Activated CD4-positive, CD25-positive, alpha-beta regulatory T cell treated with anti-CD3 and anti-CD28 coated beads, Interleukin-2, amount 50 U/mL, for 16 hours (primary cell): ENCODE data around the gene REXO1.
"Not testable (repeated sequence)": the region's sequence is repeated elsewhere in the genome, so short reads cannot be mapped to it uniquely, and the experiment has no call there.

Experiments used
- DNase-seq: peaks from one replicate; pipeline ENCODE4 v3.0.0-alpha.2; 2020; ENCODE audit warnings: low read depth, low spot score

The REXO1 gene

DNA sequence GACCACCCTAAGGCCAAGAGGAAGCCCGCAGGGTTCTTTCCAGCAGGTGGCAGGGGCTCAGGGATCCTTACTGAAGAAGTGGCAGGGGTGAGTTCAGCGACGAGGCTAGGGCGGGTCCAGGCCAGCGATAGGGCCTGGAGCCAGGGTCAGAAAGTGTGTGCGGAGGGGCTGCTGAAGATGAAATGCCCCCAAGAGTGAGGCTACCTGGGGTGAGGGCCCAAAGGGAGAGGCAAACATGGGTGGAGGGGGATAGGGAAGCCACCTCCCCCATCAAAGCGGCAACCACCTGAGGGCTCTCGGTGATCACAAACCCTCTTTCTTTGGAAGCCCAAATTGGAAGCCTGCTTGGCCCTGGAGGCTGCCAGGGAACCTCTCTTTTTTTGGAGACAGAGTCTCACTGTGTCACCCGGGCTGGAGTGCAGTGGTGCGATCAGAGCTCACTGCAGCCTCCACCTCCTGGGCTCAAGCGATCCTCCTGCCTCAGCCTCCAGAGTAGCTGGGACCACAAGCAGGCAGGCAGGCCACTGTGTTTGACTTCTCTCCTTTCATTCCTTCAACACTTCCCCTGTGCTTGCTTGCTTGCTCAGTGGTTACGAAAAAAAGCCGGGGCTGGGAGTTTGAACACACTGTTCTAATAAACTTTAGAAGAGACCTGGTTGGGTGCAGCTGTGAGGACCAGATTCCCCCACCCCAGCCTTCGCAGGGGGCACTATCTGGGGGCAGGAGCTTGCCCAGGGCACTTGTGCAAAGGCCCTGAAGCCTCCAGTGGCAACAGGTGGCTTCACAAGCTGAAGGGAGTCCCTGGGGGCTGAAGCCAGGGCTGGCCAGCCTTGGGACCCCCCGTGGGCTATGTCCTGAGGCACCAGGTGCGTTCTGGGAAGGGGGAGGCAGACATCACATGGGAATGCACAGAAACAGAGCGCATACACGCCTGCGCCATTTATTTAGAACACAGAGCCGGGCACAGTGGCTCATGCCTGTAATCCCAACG is 34.8 kb downstream of the REXO1 start:
- DNase-seq = no peak

DNA sequence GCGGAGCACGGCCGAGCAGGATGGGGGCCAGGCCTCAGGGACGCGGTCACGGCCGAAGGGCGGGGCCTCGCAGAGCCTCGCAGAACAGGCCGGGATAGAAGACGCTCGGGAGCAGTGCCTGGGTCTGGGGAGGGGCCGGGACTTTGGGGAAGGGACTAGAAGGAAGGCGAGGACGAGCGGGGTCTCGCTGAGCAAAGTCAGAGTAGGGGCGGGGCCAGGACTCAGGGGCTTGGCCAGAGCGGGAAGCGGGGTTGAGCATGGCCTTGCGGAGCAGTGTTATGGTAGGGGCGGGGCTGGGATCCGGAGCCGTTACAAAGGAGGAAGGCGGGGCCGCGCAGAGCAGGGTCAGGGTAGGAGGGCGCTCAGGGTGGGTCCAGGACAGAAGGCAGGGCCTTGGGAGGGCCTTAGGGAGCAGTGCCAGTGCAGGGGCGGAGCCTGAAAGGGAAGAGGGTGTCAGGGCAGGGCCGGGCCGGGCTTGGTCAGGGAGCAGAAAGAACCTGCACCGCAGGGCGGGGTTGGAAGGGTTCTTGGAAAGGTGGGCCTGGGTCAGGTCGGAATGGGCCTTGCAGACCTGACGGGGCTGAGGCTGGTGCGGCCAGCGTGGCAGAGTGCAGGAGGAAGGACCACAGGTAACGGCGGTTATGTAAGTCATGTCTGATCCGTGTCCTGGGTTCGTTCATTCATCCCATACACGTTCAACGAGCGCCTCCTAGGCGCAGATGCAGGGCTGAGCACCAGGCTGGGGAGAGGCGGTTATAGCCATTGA is 35.7 kb downstream of the REXO1 start:
- DNase-seq = peak; percentile 55

DNA sequence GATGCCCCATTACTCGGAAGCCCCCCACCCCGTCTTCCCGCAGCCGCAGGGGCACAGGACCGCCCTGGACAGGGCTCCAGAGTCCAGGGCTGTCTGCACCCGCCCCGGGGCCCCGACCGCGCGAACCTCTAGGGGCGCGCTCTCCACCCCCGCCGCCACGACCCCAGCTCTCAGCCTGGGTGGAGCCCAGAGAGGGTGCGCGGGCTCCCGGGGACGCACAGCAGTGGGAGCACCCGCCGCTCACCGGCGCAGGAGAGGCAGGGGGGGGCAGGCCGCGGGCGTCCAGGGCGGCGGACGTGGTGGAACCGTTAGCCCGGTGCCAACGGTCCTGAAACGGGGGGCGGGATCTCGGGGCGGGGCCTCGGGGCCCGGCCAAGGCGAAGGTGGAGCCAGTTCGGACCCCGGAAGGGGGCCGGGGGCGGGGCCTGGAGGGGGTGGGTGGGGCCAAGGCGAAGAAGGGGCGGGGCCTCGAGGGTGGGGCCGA is 36.3 kb downstream of the REXO1 start, which contains the start of gene ATP8B3:
Gene ATP8B3 (minus strand): TSS at position 335 of the 484 bp plus-strand sequence. CDS start 540 bp downstream, outside the sequence.
- DNase-seq = peak; percentile 55

DNA sequence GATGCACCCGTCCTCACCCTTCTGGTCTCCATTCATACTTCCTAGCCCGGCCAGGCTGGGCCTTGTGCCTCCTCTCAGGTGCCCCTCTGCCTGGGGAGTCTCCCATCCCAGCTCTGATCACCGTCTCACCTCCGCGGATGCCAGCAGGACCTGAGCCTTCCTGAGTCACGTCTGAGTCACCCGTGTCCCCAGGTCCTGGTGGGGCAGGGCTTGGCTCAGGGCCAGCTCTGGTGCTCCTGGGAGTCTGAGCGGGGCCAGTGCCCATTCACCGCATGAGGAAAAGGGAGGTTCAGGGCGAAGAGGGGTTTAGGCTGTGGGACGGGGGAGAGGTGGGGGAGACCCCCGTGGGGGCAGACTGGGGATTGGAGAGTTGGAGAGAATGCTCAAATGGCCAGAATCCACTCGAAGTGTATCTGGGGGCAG is 36.8 kb downstream of the REXO1 start:
- no peak for DNase-seq

DNA sequence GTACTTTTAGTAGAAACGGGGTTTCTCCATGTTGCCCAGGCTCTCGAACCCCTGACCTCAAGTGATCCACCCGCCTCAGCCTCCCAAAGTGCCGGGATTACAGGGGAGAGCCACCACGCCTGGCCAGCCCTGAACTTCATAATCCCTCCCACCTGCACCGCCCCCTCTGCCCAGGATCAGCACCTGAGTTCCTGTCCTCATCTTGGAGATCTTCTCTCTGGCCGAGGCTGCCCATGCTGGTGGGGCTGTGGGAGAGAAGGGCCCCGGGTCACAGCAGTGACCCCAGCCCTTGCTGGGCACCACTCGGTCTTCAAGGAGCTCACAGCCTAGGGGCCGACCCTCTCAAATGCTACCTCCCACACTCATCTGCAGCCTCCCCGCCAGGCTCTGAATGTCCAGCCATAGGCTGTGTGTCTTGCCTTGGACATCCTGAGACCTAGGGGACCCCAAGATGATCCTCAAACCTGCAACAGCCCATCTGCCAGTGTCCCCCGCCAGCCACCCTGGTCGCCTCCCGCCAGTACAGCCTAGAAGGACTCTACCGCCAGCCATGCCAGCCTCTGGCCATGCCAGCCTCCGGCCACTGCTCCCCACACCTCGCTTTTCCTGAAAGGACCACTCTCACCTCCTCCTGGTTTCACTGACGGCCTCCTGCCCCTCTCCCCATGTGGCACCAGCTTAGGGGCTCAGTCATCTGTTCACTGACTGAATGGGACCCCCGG is 37.7 kb downstream of the REXO1 start:
- no peak for DNase-seq

DNA sequence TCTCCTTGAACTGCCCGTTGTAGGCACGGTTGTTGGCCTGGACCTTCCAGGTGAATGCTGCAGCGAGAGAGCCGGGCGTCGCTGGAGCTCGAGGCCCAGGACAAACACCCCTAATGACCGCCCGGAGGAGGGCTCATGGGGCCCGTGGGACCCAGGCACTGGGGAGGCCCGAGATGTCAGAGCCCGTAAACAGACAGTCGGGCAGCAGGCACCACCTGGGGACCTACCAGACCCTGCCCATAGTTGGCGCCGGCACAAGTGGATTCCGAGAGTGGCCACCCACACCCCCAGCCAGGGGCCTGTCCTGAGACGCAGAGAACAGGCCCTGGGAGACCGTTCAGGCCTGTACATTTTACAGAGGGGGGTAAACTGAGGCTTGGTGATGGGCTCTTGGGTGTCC is 38.6 kb downstream of the REXO1 start:
- DNase-seq = no peak

DNA sequence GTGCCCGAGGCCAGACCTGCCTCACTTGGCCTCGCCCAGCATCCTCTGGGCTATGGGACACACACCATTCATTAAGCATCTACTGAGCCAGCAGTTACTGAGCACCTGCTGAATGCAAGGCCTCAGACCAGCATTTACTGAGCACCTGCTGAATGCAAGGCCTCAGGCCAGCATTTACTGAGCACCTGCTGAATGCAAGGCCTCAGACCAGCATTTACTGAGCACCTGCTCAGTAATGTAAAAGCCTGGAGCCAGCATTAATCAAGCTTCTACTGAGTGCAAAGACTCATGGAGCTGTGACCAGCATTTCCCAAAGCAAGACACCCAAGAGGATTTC is 39.9 kb downstream of the REXO1 start:
- no peak for DNase-seq

DNA sequence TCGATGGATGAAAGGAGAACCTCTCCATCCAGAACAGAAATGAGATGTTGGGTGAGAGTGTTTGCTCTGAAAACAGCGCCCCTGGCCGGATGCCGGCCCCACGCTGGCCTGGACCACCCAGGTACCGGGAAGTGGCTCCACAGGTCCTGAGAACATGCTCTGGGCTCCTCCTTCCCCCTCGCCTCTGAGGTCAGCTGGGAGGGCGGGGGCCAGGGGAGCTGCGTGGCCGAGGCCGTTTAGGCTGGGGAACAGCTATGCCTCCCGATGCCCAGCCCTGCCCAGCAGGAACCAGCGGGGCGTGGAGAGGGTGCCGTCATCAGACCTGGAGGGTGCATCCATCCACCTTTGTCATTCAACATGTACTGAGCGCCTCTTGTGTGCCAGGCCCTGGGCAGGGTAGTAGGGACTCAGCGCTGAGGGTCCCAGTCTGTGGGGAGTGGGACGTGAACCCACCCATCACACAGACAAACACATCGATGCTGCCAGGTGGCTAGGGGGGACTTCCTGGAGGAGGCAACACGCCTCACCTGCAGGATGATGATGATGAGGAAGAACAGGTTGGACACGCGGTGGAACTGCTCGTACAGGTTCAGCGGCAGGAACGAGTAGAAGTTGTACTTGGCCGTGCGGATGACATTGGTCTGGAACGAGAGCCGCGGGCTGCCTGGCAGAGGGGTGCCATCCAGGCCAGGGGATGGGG is 40.4 kb downstream of the REXO1 start:
- no peak for DNase-seq

DNA sequence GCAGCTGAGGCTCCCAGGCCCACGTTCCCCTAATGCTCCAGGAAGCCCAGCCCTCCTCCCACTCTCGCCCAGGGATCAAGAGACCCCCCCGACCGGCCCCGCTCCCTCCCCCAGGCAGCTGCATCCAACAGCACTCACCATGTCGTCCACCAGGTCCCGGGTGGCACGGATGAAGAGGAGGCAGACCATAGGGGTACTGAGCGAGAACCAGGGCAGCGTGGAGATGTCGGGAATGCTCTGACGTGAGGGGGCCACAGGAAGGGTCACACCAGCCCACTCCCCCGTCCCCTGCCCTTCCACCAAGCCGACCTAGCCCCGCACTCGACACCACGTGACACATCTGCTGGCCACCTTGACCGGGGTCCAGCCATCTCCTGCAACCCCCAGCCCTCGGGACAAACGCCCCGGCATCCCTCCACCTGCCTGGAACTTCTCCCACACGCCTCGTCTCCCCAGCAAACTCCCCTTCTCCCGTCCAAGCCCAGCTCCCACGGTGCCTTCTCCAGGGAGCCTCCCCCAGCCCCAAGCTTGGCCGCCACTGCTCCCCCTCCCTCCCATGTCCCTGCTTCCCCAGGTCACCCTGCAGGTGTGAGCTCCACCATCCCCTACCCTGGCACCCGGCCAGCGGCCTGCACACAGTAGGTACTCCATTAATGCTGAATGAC is 41.1 kb downstream of the REXO1 start:
- DNase-seq = no peak

DNA sequence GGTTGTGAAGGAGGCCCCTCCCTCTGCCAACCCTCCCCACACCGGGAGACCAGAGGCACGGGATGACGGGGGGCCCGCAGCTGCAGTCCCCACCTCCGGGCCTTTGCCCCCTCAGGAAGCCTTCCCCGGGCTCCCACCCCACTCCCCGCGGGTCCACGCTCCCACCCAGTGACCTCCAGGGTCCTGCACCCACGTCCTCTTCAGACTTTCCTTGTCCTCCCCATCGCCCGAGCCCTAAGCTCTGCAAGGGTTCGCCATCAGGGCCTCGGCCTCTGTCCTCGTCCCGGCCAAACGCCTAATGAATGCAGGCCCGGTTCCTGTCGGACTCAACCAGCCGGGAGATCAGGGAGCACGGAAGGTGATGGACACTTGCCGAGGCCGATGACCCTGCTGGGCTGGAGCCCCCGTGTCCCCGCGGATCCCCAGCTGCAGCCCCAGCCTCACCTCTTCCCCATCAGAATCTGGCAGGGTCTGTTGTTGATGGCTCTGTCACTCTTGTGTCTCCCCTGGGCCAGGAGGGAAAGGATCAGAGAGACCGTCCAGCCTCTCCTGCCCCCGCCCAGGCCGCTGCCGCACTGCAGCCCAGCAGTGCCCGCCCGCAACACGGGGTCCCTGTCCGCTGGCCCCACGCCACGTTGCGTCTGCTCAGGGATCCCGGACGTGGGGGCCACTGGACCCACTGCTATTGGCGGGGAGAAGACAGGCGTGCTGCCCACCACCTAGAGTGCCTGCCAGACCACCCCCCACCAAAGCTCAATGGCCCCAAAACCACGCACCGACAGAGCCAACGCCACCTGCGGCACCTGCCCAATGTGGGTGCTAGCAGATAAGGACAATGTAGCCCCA is 41.9 kb downstream of the REXO1 start:
- DNase-seq = no peak

DNA sequence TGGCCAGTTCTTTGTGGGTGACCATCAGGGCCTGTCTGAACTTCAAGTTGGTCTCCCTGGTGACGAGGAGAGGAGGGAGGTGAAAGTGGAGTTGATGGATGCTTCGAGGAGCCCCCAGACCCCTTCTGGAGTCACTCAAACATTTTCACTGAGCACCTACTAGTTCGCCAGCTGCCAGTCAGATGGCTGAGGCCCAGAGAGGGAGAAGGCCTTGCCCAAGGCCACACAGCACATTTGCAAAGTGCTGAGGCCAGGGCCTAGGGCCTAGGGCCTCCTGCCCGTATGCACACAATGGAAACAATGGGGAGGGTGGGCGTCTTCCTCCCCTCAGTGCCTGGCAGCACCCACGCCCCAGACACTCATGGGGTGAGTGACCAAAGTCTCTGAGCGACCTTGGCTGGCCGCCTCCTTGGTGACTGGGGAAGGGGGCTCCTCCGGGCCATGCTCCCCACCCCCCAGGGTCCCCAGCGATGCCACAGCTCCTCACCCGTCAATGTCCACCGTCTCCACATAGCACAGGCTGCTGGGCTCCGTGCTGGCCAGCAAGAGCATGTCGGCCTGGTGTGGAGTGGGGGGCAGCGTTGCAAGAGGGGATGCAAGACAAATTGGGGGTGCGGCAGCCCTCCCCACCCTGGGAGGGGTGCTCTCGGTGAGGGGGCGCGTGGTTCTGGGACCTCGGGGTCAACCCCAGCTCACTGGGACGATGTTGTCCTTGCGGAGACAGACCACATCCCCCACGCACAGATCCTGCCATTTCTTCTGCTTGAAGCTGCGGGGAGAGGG is 42.7 kb downstream of the REXO1 start:
- DNase-seq = no peak

DNA sequence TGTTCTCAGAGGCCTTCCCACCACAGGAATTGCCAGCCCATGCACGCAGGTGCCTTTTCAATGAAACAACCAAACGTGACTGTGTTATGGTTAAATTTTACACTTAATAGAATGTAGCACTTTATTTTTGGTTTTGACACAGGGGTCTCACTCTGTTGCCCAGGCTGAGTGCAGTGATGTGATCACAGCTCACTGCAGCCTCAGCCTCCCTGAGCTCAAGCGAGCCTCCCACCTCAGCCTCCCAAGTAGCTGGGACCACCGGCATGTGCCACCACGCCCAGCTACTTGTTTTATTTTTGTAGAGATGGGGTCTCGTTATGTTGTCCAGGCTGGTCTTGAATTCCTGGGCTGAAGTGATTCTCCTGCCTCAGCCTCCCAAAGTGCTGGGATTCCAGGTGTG is 43.4 kb downstream of the REXO1 start:
- no peak for DNase-seq

DNA sequence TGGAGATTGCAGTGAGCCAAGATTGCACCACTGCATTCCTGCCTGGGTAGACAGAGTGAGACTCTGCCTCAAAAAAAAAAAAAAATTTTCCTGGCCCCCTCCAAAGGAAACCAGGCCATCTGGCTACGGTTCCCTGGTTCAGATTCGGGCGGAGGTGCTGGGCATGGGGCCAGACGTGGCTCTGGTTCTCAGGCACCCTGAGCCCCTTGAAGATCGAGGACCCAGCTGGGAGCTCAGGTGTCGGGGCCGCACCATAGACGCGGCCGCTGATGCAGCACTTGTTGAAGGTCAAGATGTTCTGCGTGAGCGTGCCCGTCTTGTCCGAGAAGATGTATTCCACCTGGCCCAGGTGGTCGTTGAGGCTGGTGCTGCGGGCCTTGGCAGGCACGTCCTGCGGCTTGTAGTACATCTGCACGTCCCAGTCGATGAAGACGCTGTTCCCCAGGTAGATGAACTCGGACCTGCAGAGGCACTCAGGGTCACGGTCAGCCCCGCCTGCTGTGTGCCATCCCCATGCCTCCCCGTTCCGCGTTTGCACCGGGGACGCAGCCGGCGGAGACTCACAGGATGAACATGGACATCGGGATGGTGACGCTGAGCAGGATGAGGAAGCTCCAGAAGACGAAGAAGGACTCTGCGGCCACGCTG is 48.5 kb downstream of the REXO1 start:
- DNase-seq = no peak

DNA sequence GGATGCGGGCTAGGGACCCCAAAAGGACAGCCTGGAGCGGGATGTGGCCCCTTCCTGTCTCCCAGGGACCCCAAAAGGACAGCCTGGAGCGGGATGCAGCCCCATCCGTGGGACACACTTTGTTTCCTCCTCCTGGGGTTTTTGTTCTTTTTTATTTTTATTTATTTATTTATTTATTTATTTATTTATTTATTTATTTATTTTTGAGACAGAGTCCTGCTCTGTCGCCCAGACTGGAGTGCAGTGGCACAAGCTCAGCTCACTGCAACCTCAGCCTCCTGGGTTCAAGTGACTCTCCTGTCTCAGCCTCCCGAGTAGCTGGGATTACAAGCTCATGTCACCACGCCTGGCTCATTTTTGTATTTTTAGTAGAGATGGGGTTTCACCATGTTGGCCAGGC is 51.0 kb downstream of the REXO1 start:
- not testable (repeated sequence) for DNase-seq

DNA sequence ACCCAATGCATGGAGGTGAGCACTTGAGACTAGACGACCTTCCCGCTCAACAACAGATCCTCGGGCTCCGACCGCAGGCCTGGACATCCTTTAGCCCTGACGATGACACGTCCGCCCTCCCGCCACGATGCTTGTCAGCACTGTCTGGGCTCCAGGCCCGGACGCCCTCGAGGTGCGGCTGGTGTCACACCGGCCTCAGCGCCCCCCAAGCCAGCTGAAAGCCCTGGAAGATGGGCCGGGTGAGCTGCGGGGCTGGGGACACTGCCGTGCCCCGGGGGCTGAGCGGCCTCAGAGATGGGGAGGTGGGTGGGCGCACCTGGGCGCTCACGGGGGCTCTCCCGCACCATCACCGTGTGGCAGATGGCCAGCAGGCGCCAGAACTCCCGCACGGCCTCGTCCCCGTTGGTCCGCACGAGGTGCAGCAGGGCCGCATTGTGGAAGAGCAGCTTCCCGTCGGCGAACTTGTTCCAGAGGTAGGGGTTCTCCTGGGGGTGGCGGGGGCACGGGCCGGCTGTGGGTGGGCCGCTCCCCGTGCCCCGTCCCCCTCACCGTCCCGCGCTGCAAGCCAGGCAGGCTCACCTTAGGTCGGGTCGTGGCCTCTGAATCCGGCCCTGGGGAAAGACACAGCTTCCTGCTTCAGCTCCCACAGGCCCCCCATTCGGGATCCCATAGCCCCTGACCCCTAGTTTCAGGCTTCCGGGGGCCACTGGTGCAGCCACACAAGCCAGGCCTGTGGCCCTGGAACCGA is 51.7 kb downstream of the REXO1 start:
- DNase-seq = no peak

DNA sequence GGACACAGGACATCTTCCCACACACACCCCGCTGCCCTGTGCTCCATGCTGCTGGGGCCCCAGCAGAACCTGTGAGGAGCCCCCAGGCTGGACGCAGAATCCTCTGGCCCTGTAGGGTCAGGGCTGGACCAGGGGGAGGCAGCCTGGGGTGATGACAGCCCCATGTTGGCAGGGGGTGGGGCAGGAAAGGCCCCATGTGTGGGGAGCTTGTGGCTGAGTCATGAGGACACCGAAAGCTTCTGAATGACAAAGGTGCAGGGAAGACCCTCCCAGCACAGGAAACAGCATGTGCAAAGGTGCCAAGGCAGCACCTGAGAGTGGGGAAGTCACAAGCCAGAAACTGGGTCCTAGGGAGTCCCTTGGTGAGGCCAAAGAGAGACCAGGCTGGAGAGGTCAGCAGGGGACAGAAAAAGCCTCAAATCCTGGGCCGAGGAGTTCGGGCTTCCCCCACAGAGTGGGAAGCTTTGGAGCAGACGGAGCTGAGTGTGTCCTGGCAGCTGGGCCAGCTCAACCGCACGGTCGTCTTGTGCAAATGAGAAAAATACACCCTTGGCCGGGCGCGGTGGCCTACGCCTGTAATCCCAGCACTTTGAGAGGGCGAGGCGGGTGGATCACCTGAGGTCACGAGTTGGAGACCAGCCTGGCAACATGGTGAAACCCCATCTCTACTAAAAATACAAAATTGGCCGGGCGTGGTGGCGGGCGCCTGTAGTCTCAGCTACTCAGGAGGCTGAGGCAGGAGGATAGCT is 53.7 kb downstream of the REXO1 start:
- DNase-seq = no peak

DNA sequence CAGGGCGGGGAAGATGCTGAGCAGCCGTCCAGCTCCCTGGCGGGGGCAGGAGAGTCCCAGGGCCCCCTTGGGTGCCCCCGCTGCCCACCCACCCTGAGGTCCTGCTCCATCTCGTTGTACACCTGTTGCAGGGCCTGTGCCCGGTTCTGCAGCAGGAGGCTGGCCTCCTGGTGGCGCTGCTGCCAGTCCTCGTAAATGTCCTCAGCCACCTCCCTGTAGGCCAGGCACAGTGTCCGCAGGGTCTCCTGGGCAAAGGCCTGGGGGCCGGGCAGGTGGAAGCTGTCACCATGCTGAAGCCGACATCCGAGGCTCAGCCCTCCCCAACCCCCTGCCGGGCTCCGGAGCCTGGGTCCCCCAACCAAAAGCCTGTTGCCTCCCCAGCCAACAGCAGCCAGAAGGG is 56.4 kb downstream of the REXO1 start:
- DNase-seq = no peak
